SU-DHL-6 (cell line): ENCODE measurements around the gene SLC5A8.

Source experiments
- H2AFZ ChIP-seq: fragments of 200-600 bp; sonication (generic); 2 replicates; pipeline ENCODE4 v1.6.1; 2014; ENCODE audit warnings: low read depth, mild to moderate bottlenecking, moderate library complexity, mixed read lengths, antibody characterized with exemption, low read length; ENCODE audit not compliant: severe bottlenecking
- H3F3A ChIP-seq: fragments of 200-600 bp; shearing (Covaris generic); 2 replicates; pipeline ENCODE4 v1.6.0; 2016; ENCODE audit warnings: antibody characterized with exemption, mild to moderate bottlenecking; ENCODE audit not compliant: insufficient read depth
- H3K27ac ChIP-seq: fragments of 200-600 bp; sonication (generic); 2 replicates; pipeline ENCODE4 v1.5.1; 2016; ENCODE audit warnings: low read depth, mild to moderate bottlenecking, low read length, moderate library complexity, mixed read lengths
- H3K27me3 ChIP-seq: fragments of 200-600 bp; sonication (generic), shearing (Covaris generic); 2 replicates; pipeline ENCODE4 v1.6.0; 2014; ENCODE audit warnings: mild to moderate bottlenecking, low read length
- H3K36me3 ChIP-seq: fragments of 200-600 bp; sonication (generic); 2 replicates; pipeline ENCODE4 v1.6.1; 2014; ENCODE audit warnings: mild to moderate bottlenecking, low read length, mixed read lengths
- H3K4me2 ChIP-seq: fragments of 300-600, 200-600 bp; shearing (Covaris generic), sonication (generic); 2 replicates; pipeline ENCODE4 v1.6.0; 2014; ENCODE audit warnings: low read length, low read depth, mild to moderate bottlenecking; ENCODE audit not compliant: poor library complexity, severe bottlenecking
- H3K4me3 ChIP-seq: fragments of 200-600 bp; sonication (generic); 2 replicates; pipeline ENCODE4 v1.5.1; 2014; ENCODE audit warnings: antibody characterized with exemption, low read length, mild to moderate bottlenecking, mixed read lengths; ENCODE audit not compliant: insufficient read depth, poor library complexity, severe bottlenecking
- H3K79me2 ChIP-seq: fragments of 200-600 bp; sonication (generic); 2 replicates; pipeline ENCODE4 v1.6.1; 2014; ENCODE audit warnings: mild to moderate bottlenecking, low read length, moderate library complexity; ENCODE audit not compliant: insufficient read depth
- H3K9ac ChIP-seq: fragments of 200-600 bp; sonication (generic); 2 replicates; pipeline ENCODE4 v1.7.0; 2014; ENCODE audit warnings: mild to moderate bottlenecking, low read length
- H3K9me2 ChIP-seq: fragments of 200-600 bp; sonication (generic); replicated peaks from 2 replicates; pipeline ENCODE4 v1.6.1; 2014; ENCODE audit warnings: low read length; ENCODE audit not compliant: insufficient read depth
- H3K9me3 ChIP-seq: fragments of 200-600 bp; sonication (generic); 2 replicates; pipeline ENCODE4 v1.6.1; 2014; ENCODE audit warnings: low read length, mixed read lengths; ENCODE audit not compliant: insufficient read depth
- H4K20me1 ChIP-seq: fragments of 200-600 bp; sonication (generic); 2 replicates; pipeline ENCODE4 v1.6.1; 2014; ENCODE audit warnings: low read depth, mild to moderate bottlenecking, antibody characterized with exemption, low read length, moderate library complexity, mixed read lengths
- EZH2phosphoT487 ChIP-seq: fragments of 200-600 bp; sonication (generic), shearing (Covaris generic); conservative IDR thresholded peaks from 2 replicates; pipeline ENCODE4 v1.6.1; 2018; ENCODE audit warnings: mild to moderate bottlenecking, antibody characterized with exemption, low read length, moderate library complexity, mixed read lengths
- TF ChIP-seq, protein P1 (sequence below): fragments of 200-600 bp; sonication (generic); IDR thresholded peaks from one replicate; pipeline ENCODE4 v1.5.1; 2017; ENCODE audit warnings: antibody characterized with exemption, mild to moderate bottlenecking, low read length, moderate library complexity; ENCODE audit not compliant: insufficient read depth, poor library complexity, severe bottlenecking

SLC5A8 gene, protein sequence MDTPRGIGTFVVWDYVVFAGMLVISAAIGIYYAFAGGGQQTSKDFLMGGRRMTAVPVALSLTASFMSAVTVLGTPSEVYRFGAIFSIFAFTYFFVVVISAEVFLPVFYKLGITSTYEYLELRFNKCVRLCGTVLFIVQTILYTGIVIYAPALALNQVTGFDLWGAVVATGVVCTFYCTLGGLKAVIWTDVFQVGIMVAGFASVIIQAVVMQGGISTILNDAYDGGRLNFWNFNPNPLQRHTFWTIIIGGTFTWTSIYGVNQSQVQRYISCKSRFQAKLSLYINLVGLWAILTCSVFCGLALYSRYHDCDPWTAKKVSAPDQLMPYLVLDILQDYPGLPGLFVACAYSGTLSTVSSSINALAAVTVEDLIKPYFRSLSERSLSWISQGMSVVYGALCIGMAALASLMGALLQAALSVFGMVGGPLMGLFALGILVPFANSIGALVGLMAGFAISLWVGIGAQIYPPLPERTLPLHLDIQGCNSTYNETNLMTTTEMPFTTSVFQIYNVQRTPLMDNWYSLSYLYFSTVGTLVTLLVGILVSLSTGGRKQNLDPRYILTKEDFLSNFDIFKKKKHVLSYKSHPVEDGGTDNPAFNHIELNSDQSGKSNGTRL

DNA sequence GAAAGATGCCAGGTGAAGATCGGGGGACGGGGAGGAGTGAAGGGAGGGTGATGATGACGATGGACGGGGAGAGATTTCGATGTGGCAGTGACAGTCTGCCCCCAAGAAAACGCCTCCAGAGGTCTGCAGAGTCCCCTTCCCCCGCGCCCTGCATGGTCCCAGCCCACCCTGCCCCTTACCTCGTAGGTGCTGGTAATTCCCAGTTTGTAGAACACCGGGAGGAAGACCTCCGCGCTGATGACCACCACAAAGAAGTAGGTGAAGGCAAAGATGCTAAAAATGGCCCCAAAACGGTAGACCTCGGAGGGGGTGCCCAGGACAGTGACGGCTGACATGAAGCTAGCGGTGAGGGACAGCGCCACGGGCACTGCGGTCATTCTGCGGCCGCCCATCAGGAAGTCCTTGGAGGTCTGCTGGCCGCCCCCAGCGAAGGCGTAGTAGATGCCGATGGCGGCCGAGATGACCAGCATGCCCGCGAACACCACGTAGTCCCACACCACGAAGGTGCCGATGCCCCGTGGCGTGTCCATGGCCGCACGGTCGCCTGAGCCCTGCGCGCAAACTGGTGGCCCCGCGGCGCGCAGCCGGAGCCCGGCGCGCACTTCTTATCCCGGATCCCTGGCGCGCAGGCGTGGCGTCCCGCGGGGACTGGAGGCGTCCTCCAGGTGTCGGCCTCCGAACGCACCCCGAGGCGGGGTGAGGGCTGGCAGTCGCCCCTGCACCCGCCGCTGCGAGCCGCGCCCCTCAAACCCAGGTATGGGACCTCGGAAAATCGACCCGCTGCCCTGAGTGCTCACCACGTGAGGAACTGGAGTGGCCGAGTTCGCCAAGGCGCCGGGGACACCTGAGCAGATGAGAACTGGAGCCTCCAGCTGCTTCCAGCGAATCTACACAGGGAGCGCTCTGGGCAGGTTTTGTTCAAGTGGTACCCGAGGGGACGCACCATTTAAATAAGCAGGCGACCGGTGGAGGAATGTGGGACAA is at the start of gene SLC5A8:
SLC5A8 (minus strand) TSS at position 920 of the 984 bp plus-strand sequence; CDS start at position 530, 390 bp downstream.
- H3K36me3 ChIP-seq: no peaks in the 10 kb centered on the region
- H2AFZ ChIP-seq: no peak within 1 kb of the TSS
- no peaks in the 10 kb centered on the region for H3K79me2 ChIP-seq
- no peak within 1 kb of the TSS for H3K4me2 ChIP-seq
- no peaks in the 10 kb centered on the region for H4K20me1 ChIP-seq
- no peak within 1 kb of the TSS for H3K9ac ChIP-seq
- no peaks in the 10 kb centered on the region for H3K27me3 ChIP-seq
- H3K4me3 ChIP-seq: no peak within 1 kb of the TSS
- no peaks in the 10 kb centered on the region for H3K9me2 ChIP-seq
- H3K27ac ChIP-seq: no peak within 1 kb of the TSS
- no peaks in the 10 kb centered on the region for H3F3A ChIP-seq
- TF ChIP-seq EZH2phosphoT487: no peak
- TF ChIP-seq, protein P1, sequence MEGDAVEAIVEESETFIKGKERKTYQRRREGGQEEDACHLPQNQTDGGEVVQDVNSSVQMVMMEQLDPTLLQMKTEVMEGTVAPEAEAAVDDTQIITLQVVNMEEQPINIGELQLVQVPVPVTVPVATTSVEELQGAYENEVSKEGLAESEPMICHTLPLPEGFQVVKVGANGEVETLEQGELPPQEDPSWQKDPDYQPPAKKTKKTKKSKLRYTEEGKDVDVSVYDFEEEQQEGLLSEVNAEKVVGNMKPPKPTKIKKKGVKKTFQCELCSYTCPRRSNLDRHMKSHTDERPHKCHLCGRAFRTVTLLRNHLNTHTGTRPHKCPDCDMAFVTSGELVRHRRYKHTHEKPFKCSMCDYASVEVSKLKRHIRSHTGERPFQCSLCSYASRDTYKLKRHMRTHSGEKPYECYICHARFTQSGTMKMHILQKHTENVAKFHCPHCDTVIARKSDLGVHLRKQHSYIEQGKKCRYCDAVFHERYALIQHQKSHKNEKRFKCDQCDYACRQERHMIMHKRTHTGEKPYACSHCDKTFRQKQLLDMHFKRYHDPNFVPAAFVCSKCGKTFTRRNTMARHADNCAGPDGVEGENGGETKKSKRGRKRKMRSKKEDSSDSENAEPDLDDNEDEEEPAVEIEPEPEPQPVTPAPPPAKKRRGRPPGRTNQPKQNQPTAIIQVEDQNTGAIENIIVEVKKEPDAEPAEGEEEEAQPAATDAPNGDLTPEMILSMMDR: no peak
- H3K9me3 ChIP-seq: no peaks in the 10 kb centered on the region

DNA sequence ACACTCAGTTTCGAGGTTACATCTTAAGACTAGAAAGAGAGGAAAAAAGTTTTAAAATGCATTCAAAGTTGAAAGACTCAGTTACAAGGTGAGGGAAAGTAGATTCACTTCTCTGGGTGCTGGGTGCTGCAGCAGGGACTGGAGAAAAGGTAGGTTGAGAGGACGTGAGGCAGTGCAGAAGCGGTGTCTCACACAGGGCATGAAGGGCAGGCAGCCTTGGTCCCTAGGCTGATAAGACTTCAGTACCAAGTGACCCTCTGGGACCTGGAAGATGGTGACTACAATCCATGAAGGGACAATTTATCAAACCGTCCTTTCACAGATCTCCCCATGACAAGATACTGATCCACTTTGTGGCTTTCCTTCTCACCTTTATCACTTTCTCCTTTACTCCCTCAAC is 47.3 kb upstream of the SLC5A8 start:
- H3K9me2 ChIP-seq: no peaks in the 10 kb centered on the region

DNA sequence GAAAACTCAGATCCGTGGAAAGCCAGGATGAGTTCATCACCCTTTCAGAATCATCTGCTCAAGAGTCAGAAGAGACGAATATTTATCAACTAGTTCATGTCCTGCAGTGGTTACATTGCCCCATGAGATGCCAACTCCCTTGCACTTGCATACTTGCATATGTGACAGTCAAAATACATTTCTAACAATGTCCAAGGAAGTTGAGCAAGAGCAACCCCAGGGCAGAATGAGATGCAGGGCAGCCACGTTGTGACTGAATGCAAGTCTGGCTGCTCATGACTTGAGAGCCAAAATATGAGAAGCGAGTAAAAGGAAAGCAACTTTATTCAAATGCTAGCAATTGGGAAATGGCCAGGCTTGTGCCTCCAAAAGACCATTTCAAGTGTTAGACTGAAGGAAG is 46.2 kb upstream of the SLC5A8 start:
- no peak overlapping the region for H3K4me3 ChIP-seq
- H3K4me2 ChIP-seq: no peak overlapping the region
- no peak overlapping the region for H3K9ac ChIP-seq
- H3K36me3 ChIP-seq: no peaks in the 10 kb centered on the region
- TF ChIP-seq, protein P1: no peak
- no peak for TF ChIP-seq EZH2phosphoT487
- H3K27me3 ChIP-seq: no peaks in the 10 kb centered on the region
- no peaks in the 10 kb centered on the region for H3K9me2 ChIP-seq
- H2AFZ ChIP-seq: no peak overlapping the region
- H3K9me3 ChIP-seq: no peaks in the 10 kb centered on the region
- H3K27ac ChIP-seq: no peak overlapping the region
- H4K20me1 ChIP-seq: no peaks in the 10 kb centered on the region
- H3K79me2 ChIP-seq: no peaks in the 10 kb centered on the region
- H3F3A ChIP-seq: no peaks in the 10 kb centered on the region

More for the DNA sequence above, 47.3 kb upstream of the SLC5A8 start:
- H3K27ac ChIP-seq: no peak overlapping the region
- no peak overlapping the region for H3K4me2 ChIP-seq
- no peak overlapping the region for H3K4me3 ChIP-seq
- H2AFZ ChIP-seq: no peak overlapping the region
- H3K79me2 ChIP-seq: no peaks in the 10 kb centered on the region
- TF ChIP-seq EZH2phosphoT487: no peak
- TF ChIP-seq, protein P1: no peak
- H3K36me3 ChIP-seq: no peaks in the 10 kb centered on the region
- no peaks in the 10 kb centered on the region for H3K27me3 ChIP-seq
- no peak overlapping the region for H3K9ac ChIP-seq
- H3K9me3 ChIP-seq: no peaks in the 10 kb centered on the region
- no peaks in the 10 kb centered on the region for H4K20me1 ChIP-seq
- H3F3A ChIP-seq: no peaks in the 10 kb centered on the region
